ENCODE measurements around the gene SLC30A7.

DNA sequence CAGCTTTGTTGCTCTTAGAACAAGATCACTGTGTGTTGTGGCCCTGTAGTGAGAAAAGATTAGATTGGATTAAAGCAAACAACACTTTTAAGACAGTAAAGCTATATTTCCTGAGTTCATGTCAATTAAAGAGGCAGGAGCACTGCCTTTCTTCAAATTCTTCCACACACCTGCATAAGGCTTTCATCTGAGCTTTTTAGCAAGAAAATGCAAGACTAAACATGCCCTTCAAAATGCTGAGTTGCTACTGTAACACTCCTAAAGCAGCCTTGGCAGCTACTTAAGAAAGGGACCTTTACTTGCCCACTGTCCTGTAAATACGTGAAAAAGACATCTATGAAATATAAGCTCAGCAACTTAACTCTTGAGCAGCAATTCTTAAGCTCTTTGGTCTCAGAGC is 117.9 kb downstream of the SLC30A7 start:
- TF ChIP-seq, protein P1, sequence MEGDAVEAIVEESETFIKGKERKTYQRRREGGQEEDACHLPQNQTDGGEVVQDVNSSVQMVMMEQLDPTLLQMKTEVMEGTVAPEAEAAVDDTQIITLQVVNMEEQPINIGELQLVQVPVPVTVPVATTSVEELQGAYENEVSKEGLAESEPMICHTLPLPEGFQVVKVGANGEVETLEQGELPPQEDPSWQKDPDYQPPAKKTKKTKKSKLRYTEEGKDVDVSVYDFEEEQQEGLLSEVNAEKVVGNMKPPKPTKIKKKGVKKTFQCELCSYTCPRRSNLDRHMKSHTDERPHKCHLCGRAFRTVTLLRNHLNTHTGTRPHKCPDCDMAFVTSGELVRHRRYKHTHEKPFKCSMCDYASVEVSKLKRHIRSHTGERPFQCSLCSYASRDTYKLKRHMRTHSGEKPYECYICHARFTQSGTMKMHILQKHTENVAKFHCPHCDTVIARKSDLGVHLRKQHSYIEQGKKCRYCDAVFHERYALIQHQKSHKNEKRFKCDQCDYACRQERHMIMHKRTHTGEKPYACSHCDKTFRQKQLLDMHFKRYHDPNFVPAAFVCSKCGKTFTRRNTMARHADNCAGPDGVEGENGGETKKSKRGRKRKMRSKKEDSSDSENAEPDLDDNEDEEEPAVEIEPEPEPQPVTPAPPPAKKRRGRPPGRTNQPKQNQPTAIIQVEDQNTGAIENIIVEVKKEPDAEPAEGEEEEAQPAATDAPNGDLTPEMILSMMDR (IDR thresholded peaks at IDR 0.05) = no peak
- TF ChIP-seq POLR2A (IDR thresholded peaks at IDR 0.05) = no peak

Data from prostate gland (tissue), 2 donors.